Transverse colon (tissue), 3 donors: ENCODE results near the gene ZFC3H1.

Experiments used
- EP300 ChIP-seq: sonication (generic); formaldehyde crosslinking; IDR thresholded peaks from one replicate; pipeline ENCODE4 v1.6.1; 2017; ENCODE audit warnings: antibody characterized with exemption, low read depth
- POLR2A ChIP-seq: fragments of 450-650 bp; IDR thresholded peaks from one replicate; pipeline ENCODE4 v1.6.1; 2016; ENCODE audit warnings: antibody characterized with exemption, mild to moderate bottlenecking, moderate library complexity
- TF ChIP-seq, protein P1 (sequence below), 5 experiments: fragments of 200-600 bp in 3 of 5; fragments of 450-650 bp in 2 of 5; sonication (generic) in 3 of 5; IDR thresholded peaks; 1 replicate in 2 of 5; 2 replicates in 3 of 5; pipeline ENCODE4 v1.5.1; 2016 to 2017; ENCODE audit warnings: antibody characterized with exemption in 5 of 5, inconsistent platforms in 3 of 5, mild to moderate bottlenecking in 2 of 5, moderate library complexity in 1 of 5

DNA sequence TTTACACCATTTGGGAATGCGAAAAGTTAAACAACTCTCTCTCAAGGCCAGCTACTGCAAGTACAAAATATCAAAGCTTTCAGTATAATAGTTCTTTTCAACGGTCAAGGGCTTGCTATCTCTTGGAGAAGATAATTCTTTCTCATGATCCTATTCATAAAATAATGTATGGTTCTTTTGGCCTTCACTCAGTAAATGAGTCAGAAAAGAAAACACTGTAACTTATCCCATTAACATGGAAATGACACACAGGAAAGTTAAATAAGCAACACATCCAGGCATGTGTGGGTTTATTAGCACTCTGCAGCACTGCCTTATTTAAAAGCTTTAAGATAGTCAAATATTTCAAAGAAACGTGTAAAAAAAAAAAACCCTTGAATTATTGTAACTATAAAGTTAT lies 36.9 kb downstream of the ZFC3H1 start:
- TF ChIP-seq, protein P1, sequence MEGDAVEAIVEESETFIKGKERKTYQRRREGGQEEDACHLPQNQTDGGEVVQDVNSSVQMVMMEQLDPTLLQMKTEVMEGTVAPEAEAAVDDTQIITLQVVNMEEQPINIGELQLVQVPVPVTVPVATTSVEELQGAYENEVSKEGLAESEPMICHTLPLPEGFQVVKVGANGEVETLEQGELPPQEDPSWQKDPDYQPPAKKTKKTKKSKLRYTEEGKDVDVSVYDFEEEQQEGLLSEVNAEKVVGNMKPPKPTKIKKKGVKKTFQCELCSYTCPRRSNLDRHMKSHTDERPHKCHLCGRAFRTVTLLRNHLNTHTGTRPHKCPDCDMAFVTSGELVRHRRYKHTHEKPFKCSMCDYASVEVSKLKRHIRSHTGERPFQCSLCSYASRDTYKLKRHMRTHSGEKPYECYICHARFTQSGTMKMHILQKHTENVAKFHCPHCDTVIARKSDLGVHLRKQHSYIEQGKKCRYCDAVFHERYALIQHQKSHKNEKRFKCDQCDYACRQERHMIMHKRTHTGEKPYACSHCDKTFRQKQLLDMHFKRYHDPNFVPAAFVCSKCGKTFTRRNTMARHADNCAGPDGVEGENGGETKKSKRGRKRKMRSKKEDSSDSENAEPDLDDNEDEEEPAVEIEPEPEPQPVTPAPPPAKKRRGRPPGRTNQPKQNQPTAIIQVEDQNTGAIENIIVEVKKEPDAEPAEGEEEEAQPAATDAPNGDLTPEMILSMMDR (IDR thresholded peaks at IDR 0.05) = no peak
- no peak for TF ChIP-seq EP300
- no peak for TF ChIP-seq POLR2A
